Small intestine (tissue), 7 donors: Measurements from ENCODE around the gene UNC5C. TPM values are rescaled to one million over a fixed set of nuclear protein-coding genes. Genes with fewer than 3 reads are reported as not detected.

Experiments
- DNase-seq, 2 donors: peaks; one replicate each; pipeline versions ENCODE4 v3.0.0 to v3.0.0-alpha.2; 2013
- FAIRE-seq: peaks from 2 replicates; lab custom pipeline; 2012; peaks lifted over from hg19 to GRCh38; lab: Jason Lieb, UNC
- H3K27ac ChIP-seq, 3 donors: one replicate each; pipeline ENCODE4 v1.5.1; 2013; ENCODE audit warnings: low read length in 2 of 3, mild to moderate bottlenecking in 2 of 3, control low read depth in 1 of 3, inconsistent platforms in 1 of 3, low read depth in 1 of 3, moderate library complexity in 1 of 3
- H3K27me3 ChIP-seq, 3 donors: one replicate each; pipeline ENCODE4 v1.6.1; 2013; ENCODE audit warnings: low read length in 3 of 3, inconsistent platforms in 1 of 3; ENCODE audit not compliant: control insufficient read depth in 3 of 3, insufficient read depth in 3 of 3
- H3K36me3 ChIP-seq, 3 donors: one replicate each; pipeline ENCODE4 v1.6.1; 2013; ENCODE audit warnings: low read length in 3 of 3, inconsistent platforms in 1 of 3, low read depth in 1 of 3, mild to moderate bottlenecking in 1 of 3, moderate library complexity in 1 of 3; ENCODE audit not compliant: control insufficient read depth in 3 of 3, insufficient read depth in 2 of 3
- H3K4me1 ChIP-seq, 3 donors: one replicate each; pipeline ENCODE4 v1.6.1; 2013; ENCODE audit warnings: low read length in 2 of 3, inconsistent platforms in 1 of 3, low read depth in 1 of 3, mild to moderate bottlenecking in 1 of 3, moderate library complexity in 1 of 3; ENCODE audit not compliant: control insufficient read depth in 3 of 3, insufficient read depth in 2 of 3
- H3K4me3 ChIP-seq, 3 donors: one replicate each; pipeline ENCODE4 v1.5.1; 2013; ENCODE audit warnings: low read length in 3 of 3, control low read depth in 1 of 3, inconsistent platforms in 1 of 3, low read depth in 1 of 3, mild to moderate bottlenecking in 1 of 3, moderate library complexity in 1 of 3
- H3K9me3 ChIP-seq, 2 donors: one replicate each; pipeline ENCODE4 v1.6.1; 2013; ENCODE audit warnings: low read depth in 1 of 2, low read length in 1 of 2; ENCODE audit not compliant: control insufficient read depth in 2 of 2, insufficient read depth in 1 of 2
- WGBS, 3 donors: extraction: QIAGEN DNeasy Blood & Tissue Kit; methylation state at CpG; one replicate each; pipeline ENCODE4 v1.1.7; 2013; 5-methylcytosine and 5-hydroxymethylcytosine counted together
- polyA plus RNA-seq, 4 donors: library from polyadenylated mRNA; stranded (reverse) in 3 of 4; unstranded in 1 of 4; fragments of 200-250 nt in 3 of 4; fragments of 120-200 nt in 1 of 4; gene quantifications; one replicate each; pipeline versions ENCODE4 v1.2.1 to v1.2.3, GENCODE V29; 2013
- donor health status: healthy with polysubstance abuse.
- donor health status: control.
- donor health status: control.
- donor health status: Bipolar disorder and iron deficiency.
- donor health status: healthy.

Gene UNC5C
- polyA plus RNA-seq, 4 donors, result under 0.01 to 2.9 (median 1.1) TPM; not detected in 1

- WGBS, 3 donors, result 14 to 66% (median 39%) methylated on average over 1 of the region's 1 CpG
- Histone ChIP-seq H3K4me3 (no peak overlapping the region), H3K27me3 (no peaks in the 10 kb centered on the region), H3K36me3 (no peaks in the 10 kb centered on the region), H3K4me1 (no peaks in the 10 kb centered on the region), H3K27ac (no peak overlapping the region), H3K9me3 (no peaks in the 10 kb centered on the region)
- DNase-seq (no peak), FAIRE-seq (no peak)
These were observed 24.6 kb downstream of the UNC5C start for GRCh38 chr4:95524184-95524583.

- DNase-seq (no peak), FAIRE-seq (no peak)
- 61 to 79% (median 62%) methylated on average over 6 of the region's 6 CpGs for WGBS, 3 donors
- Histone ChIP-seq H3K4me1 (no peaks in the 10 kb centered on the region), H3K9me3 (no peaks in the 10 kb centered on the region), H3K36me3 (no peaks in the 10 kb centered on the region), H3K27me3 (no peaks in the 10 kb centered on the region), H3K27ac (no peak overlapping the region), H3K4me3 (no peak overlapping the region)
These were observed 25.9 kb downstream of the UNC5C start for GRCh38 chr4:95522682-95523530.

- H3K27ac ChIP-seq, result no peak overlapping the region
- DNase-seq, result no peak
- H3K36me3 ChIP-seq, result no peaks in the 10 kb centered on the region
- H3K4me1 ChIP-seq, result no peaks in the 10 kb centered on the region
- FAIRE-seq, result no peak
- H3K4me3 ChIP-seq, result no peak overlapping the region
- H3K9me3 ChIP-seq, result no peaks in the 10 kb centered on the region
- H3K27me3 ChIP-seq, result no peaks in the 10 kb centered on the region
- 61 to 75% (median 61%) methylated on average over 7 of the region's 7 CpGs for WGBS, 3 donors
These were observed 31.0 kb downstream of the UNC5C start for GRCh38 chr4:95517576-95518345.

- no peaks in the 10 kb centered on the region for H3K4me1 ChIP-seq
- WGBS, 3 donors, result 64 to 84% (median 83%) methylated on average over 10 of the region's 10 CpGs
- H3K27ac ChIP-seq, result peak overlapping the region in 2 of 3 donors; percentile 38
- H3K27me3 ChIP-seq, result no peaks in the 10 kb centered on the region
- peak in 1 of 2 donors; percentile 4 for DNase-seq
- no peak for FAIRE-seq
- H3K36me3 ChIP-seq, result no peaks in the 10 kb centered on the region
- no peaks in the 10 kb centered on the region for H3K9me3 ChIP-seq
- no peak overlapping the region for H3K4me3 ChIP-seq
These were observed 32.2 kb downstream of the UNC5C start for GRCh38 chr4:95516528-95517017.

- H3K27ac ChIP-seq, result no peak overlapping the region
- no peaks in the 10 kb centered on the region for H3K9me3 ChIP-seq
- H3K27me3 ChIP-seq, result no peaks in the 10 kb centered on the region
- H3K4me1 ChIP-seq, result no peaks in the 10 kb centered on the region
- DNase-seq, result no peak
- no peak for FAIRE-seq
- H3K4me3 ChIP-seq, result no peak overlapping the region
- no peaks in the 10 kb centered on the region for H3K36me3 ChIP-seq
- 44 to 58% (median 52%) methylated on average over 1 of the region's 1 CpG for WGBS, 3 donors
These were observed 33.2 kb downstream of the UNC5C start for GRCh38 chr4:95515589-95515988.

GRCh38 chr4:95513022-95513421 is 35.8 kb downstream of the UNC5C start:
- DNase-seq (no peak), FAIRE-seq (no peak)
- Histone ChIP-seq H3K9me3 (no peaks in the 10 kb centered on the region), H3K4me1 (no peaks in the 10 kb centered on the region), H3K36me3 (no peaks in the 10 kb centered on the region), H3K27ac (no peak overlapping the region), H3K27me3 (no peaks in the 10 kb centered on the region), H3K4me3 (no peak overlapping the region)
- WGBS, 3 donors, result 71 to 88% (median 71%) methylated on average over 4 of the region's 4 CpGs

GRCh38 chr4:95511477-95511876 is 37.3 kb downstream of the UNC5C start:
- no peaks in the 10 kb centered on the region for H3K27me3 ChIP-seq
- DNase-seq (no peak), FAIRE-seq (no peak)
- no peak overlapping the region for H3K27ac ChIP-seq
- H3K4me1 ChIP-seq, result no peaks in the 10 kb centered on the region
- no peak overlapping the region for H3K4me3 ChIP-seq
- H3K36me3 ChIP-seq, result no peaks in the 10 kb centered on the region
- 67 to 85% (median 71%) methylated on average over 3 of the region's 3 CpGs for WGBS, 3 donors
- no peaks in the 10 kb centered on the region for H3K9me3 ChIP-seq

GRCh38 chr4:95510877-95511276 is 37.9 kb downstream of the UNC5C start:
- 18 to 56% (median 30%) methylated on average over 2 of the region's 2 CpGs for WGBS, 3 donors
- H3K9me3 ChIP-seq, result no peaks in the 10 kb centered on the region
- no peak overlapping the region for H3K4me3 ChIP-seq
- no peaks in the 10 kb centered on the region for H3K36me3 ChIP-seq
- FAIRE-seq (no peak), DNase-seq (no peak)
- no peaks in the 10 kb centered on the region for H3K27me3 ChIP-seq
- H3K4me1 ChIP-seq, result no peaks in the 10 kb centered on the region
- H3K27ac ChIP-seq, result no peak overlapping the region
